Stimulated activated naive CD4-positive, alpha-beta T cell (primary cell): ENCODE data around the gene OR51E1.
A peak's percentile ranks its signal among the peaks of the same experiment; 100 is the strongest.

ENCODE experiments used
- DNase-seq, 6 experiments: peaks; one replicate each; lab custom pipeline; 2025; lab: John Stamatoyannopoulos, UW

Gene OR51E1

GRCh38 chr11:4643682-4644081 is at the start of gene OR51E1:
OR51E1 (plus strand) TSS chr11:4643982; CDS start chr11:4652527, 8,545 bp downstream.
- DNase-seq, result no peak

- DNase-seq, result no peak
These were observed 38.7 kb upstream of the OR51E1 start for GRCh38 chr11:4605057-4605456.

GRCh38 chr11:4606231-4607015 is 37.4 kb upstream of the OR51E1 start:
- no peak for DNase-seq

- no peak for DNase-seq
These were observed 36.7 kb upstream of the OR51E1 start for GRCh38 chr11:4607096-4607495.

GRCh38 chr11:4607781-4608666 is 35.8 kb upstream of the OR51E1 start, which contains the start of gene TRIM68:
TRIM68 (minus strand) TSS chr11:4608231; CDS start chr11:4605504, 2,727 bp downstream.
- peak; percentile 88 to 94 (median 92) for DNase-seq

GRCh38 chr11:4610258-4610935 is 33.4 kb upstream of the OR51E1 start:
- peak in 2 of 6 experiments; percentile 20 to 23 for DNase-seq

GRCh38 chr11:4611986-4612385 is 31.8 kb upstream of the OR51E1 start:
- DNase-seq, result no peak

- no peak for DNase-seq
These were observed 27.8 kb upstream of the OR51E1 start for GRCh38 chr11:4615856-4616444.

GRCh38 chr11:4619514-4619913 is 24.3 kb upstream of the OR51E1 start:
- no peak for DNase-seq

- peak in 3 of 6 experiments; percentile 3 to 19 (median 15) for DNase-seq
These were observed 17.3 kb upstream of the OR51E1 start for GRCh38 chr11:4626207-4627099.

- DNase-seq, result no peak
These were observed 7.6 kb upstream of the OR51E1 start for GRCh38 chr11:4636136-4636535.

GRCh38 chr11:4636962-4637661 is 6.7 kb upstream of the OR51E1 start, which contains the start of gene OR51D1:
OR51D1 (plus strand) TSS chr11:4637477; CDS start chr11:4639791, 2,314 bp downstream.
- DNase-seq, result peak; percentile 1 to 59 (median 46)

- no peak for DNase-seq
These were observed 6.1 kb upstream of the OR51E1 start for GRCh38 chr11:4637662-4638047.

- no peak for DNase-seq
These were observed 3.9 kb upstream of the OR51E1 start for GRCh38 chr11:4639931-4640330.

- no peak for DNase-seq
These were observed 2.3 kb upstream of the OR51E1 start for GRCh38 chr11:4641501-4641900.

- DNase-seq, result no peak
These were observed 1.7 kb upstream of the OR51E1 start for GRCh38 chr11:4642043-4642442.

- DNase-seq, result no peak
These were observed 706 bp upstream of the OR51E1 start for GRCh38 chr11:4643076-4643475.

GRCh38 chr11:4644233-4644632 is 451 bp downstream of the OR51E1 start:
- DNase-seq, result no peak

GRCh38 chr11:4645974-4646373 is 2.2 kb downstream of the OR51E1 start:
- no peak for DNase-seq

GRCh38 chr11:4647766-4648165 is 4.0 kb downstream of the OR51E1 start:
- DNase-seq, result no peak
